Hepatocyte (in vitro differentiated cells): Measurements from ENCODE around the gene SPATA2L. TPM values are rescaled to one million over a fixed set of nuclear protein-coding genes. Genes with fewer than 3 reads are reported as not detected.

Experiments
- DNase-seq: peaks from one replicate; pipeline ENCODE4 v3.0.0-alpha.2; 2016; ENCODE audit warnings: low spot score
- H2AFZ ChIP-seq: fragments of 200-600 bp; sonication (generic); 2 replicates; pipeline ENCODE4 v1.6.0; 2016; ENCODE audit warnings: antibody characterized with exemption, mild to moderate bottlenecking
- H3K27ac ChIP-seq: fragments of 200-600 bp; sonication (generic); 2 replicates; pipeline ENCODE4 v1.5.1; 2016; ENCODE audit warnings: mild to moderate bottlenecking
- H3K27me3 ChIP-seq: fragments of 200-600 bp; sonication (generic); 2 replicates; pipeline ENCODE4 v1.6.1; 2016
- H3K36me3 ChIP-seq: fragments of 200-600 bp; sonication (generic); replicated peaks from 2 replicates; pipeline ENCODE4 v1.5.1; 2016; ENCODE audit warnings: low read depth; ENCODE audit not compliant: insufficient read depth
- H3K4me1 ChIP-seq: fragments of 200-600 bp; sonication (generic); 2 replicates; pipeline ENCODE4 v1.5.1; 2016; ENCODE audit warnings: mild to moderate bottlenecking, moderate library complexity; ENCODE audit not compliant: insufficient read depth
- H3K4me2 ChIP-seq: fragments of 200-600 bp; sonication (generic); 2 replicates; pipeline ENCODE4 v1.6.0; 2016
- H3K4me3 ChIP-seq: fragments of 200-600 bp; sonication (generic); 2 replicates; pipeline ENCODE4 v1.5.1; 2016; ENCODE audit warnings: mild to moderate bottlenecking
- H3K79me2 ChIP-seq: fragments of 200-600 bp; sonication (generic); 2 replicates; pipeline ENCODE4 v1.6.0; 2017; ENCODE audit warnings: mild to moderate bottlenecking
- H3K9me2 ChIP-seq: fragments of 200-600 bp; sonication (generic); replicated peaks from 2 replicates; pipeline ENCODE4 v1.6.0; 2017; ENCODE audit warnings: mild to moderate bottlenecking; ENCODE audit not compliant: insufficient read depth
- H3K9me3 ChIP-seq: fragments of 200-600 bp; sonication (generic); 2 replicates; pipeline ENCODE4 v1.5.1; 2016; ENCODE audit warnings: low read depth, mild to moderate bottlenecking
- H4K20me1 ChIP-seq: fragments of 200-600 bp; sonication (generic); 2 replicates; pipeline ENCODE4 v1.6.0; 2016; ENCODE audit warnings: mild to moderate bottlenecking; ENCODE audit not compliant: insufficient read depth, poor library complexity, severe bottlenecking
- CTCF ChIP-seq: fragments of 200-600 bp; sonication (generic); IDR thresholded peaks from 2 replicates; pipeline ENCODE4 v1.5.1; 2016; ENCODE audit warnings: antibody characterized with exemption, mild to moderate bottlenecking; ENCODE audit not compliant: poor library complexity
- EZH2 ChIP-seq: fragments of 200-600 bp; sonication (generic); IDR thresholded peaks from 2 replicates; pipeline ENCODE4 v1.6.1; 2016; ENCODE audit warnings: antibody characterized with exemption, mild to moderate bottlenecking, borderline replicate concordance
- EZH2phosphoT487 ChIP-seq: fragments of 200-600 bp; sonication (generic); IDR thresholded peaks from one replicate; pipeline ENCODE4 v1.6.1; 2018; ENCODE audit warnings: antibody characterized with exemption, mild to moderate bottlenecking, low read depth, moderate library complexity; ENCODE audit not compliant: unreplicated experiment, severe bottlenecking
- whole genome bisulfite sequencing: methylation state at CpG from one replicate; pipeline ENCODE4 v1.1.6; 2016; ENCODE audit warnings: low lambda C conversion rate; ENCODE audit errors: missing lambda C conversion rate; 5-methylcytosine and 5-hydroxymethylcytosine counted together
- polyA plus RNA-seq: library from polyadenylated mRNA; unstranded; fragments of >200 nt; fragmentation: Nextera tagmentation; extraction: Ambion mirVana; gene quantifications from 2 replicates; pipeline ENCODE4 v1.2.1, GENCODE V29; 2016
- total RNA-seq: library from RNA; depleted of rRNA; stranded (reverse); fragments of >200 nt; gene quantifications from 2 replicates; pipeline ENCODE4 v1.2.3, GENCODE V29; 2014

SPATA2L gene
- total and polyA plus RNA-seq, 2 experiments from 2014 or later: 25.0 to 32.9 TPM

DNA sequence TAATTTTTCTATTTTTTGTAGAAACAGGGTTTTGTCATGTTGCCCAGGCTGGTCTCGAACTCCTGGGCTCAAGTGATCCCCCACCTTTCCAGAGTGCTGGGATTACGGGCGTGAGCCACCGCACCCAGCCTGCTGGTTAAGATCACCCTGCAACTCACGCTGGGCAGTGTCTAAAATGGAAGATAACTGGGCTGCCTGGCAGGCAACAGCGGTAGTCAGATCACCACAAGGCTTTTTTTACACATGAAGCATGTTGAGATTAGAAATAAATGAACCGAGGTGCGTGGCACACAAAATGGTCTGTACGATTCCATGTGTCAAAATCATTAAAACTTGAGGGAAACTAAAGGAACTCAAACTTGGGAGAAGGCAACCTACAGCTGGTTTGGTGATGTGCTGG, 46.6 kb upstream of the SPATA2L start:
- TF ChIP-seq EZH2 (no peak), CTCF (no peak), EZH2phosphoT487 (no peak)
- WGBS: 96% methylated on average over 9 of the region's 9 CpGs

GRCh38 chr16:89746043-89746442, 44.5 kb upstream of the SPATA2L start:
- H3K36me3 ChIP-seq: no peaks in the 10 kb centered on the region
- DNase-seq: no peak
- H2AFZ ChIP-seq: no peak overlapping the region

More for the DNA sequence above, 46.6 kb upstream of the SPATA2L start:
- DNase-seq: no peak
- H3K79me2 ChIP-seq: no peaks in the 10 kb centered on the region
- H3K36me3 ChIP-seq: no peaks in the 10 kb centered on the region
- no peaks in the 10 kb centered on the region for H3K9me3 ChIP-seq
- no peaks in the 10 kb centered on the region for H3K27me3 ChIP-seq
- H4K20me1 ChIP-seq: no peaks in the 10 kb centered on the region
- no peaks in the 10 kb centered on the region for H3K4me1 ChIP-seq
- no peak overlapping the region for H3K4me2 ChIP-seq
- no peaks in the 10 kb centered on the region for H3K9me2 ChIP-seq
- no peak overlapping the region for H3K4me3 ChIP-seq
- no peak overlapping the region for H2AFZ ChIP-seq
- no peak overlapping the region for H3K27ac ChIP-seq

GRCh38 chr16:89744813-89745212, 43.3 kb upstream of the SPATA2L start:
- Histone ChIP-seq H3K27me3 (no peaks in the 10 kb centered on the region), H4K20me1 (no peaks in the 10 kb centered on the region), H2AFZ (no peak overlapping the region), H3K4me3 (no peak overlapping the region), H3K4me1 (no peaks in the 10 kb centered on the region), H3K4me2 (no peak overlapping the region), H3K9me3 (no peaks in the 10 kb centered on the region), H3K36me3 (no peaks in the 10 kb centered on the region), H3K79me2 (no peaks in the 10 kb centered on the region), H3K27ac (no peak overlapping the region), H3K9me2 (no peaks in the 10 kb centered on the region)
- no peak for TF ChIP-seq CTCF
- TF ChIP-seq EZH2: no peak
- 96% methylated on average over 16 of the region's 16 CpGs for WGBS
- no peak for DNase-seq

More at GRCh38 chr16:89746043-89746442, 44.5 kb upstream of the SPATA2L start:
- TF ChIP-seq CTCF: no peak
- TF ChIP-seq EZH2: no peak
- TF ChIP-seq EZH2phosphoT487: no peak
- Histone ChIP-seq H3K79me2 (no peaks in the 10 kb centered on the region), H3K4me1 (no peaks in the 10 kb centered on the region), H3K9me2 (no peaks in the 10 kb centered on the region), H3K27ac (no peak overlapping the region), H3K4me2 (no peak overlapping the region), H3K9me3 (no peaks in the 10 kb centered on the region), H3K27me3 (no peaks in the 10 kb centered on the region), H3K4me3 (no peak overlapping the region), H4K20me1 (no peaks in the 10 kb centered on the region)
- 93% methylated on average over 15 of the region's 15 CpGs for WGBS

GRCh38 chr16:89742948-89743347, 41.4 kb upstream of the SPATA2L start:
- Histone ChIP-seq H3K36me3 (no peaks in the 10 kb centered on the region), H3K9me2 (no peaks in the 10 kb centered on the region), H3K27me3 (no peaks in the 10 kb centered on the region), H2AFZ (no peak overlapping the region), H3K4me2 (no peak overlapping the region), H4K20me1 (no peaks in the 10 kb centered on the region), H3K27ac (no peak overlapping the region), H3K9me3 (no peaks in the 10 kb centered on the region), H3K4me1 (no peaks in the 10 kb centered on the region), H3K4me3 (no peak overlapping the region), H3K79me2 (no peaks in the 10 kb centered on the region)
- WGBS: 96% methylated on average over 4 of the region's 4 CpGs
- no peak for DNase-seq
- TF ChIP-seq CTCF (no peak), EZH2 (no peak), EZH2phosphoT487 (no peak)
